Adrenal gland (tissue), 12 donors: ENCODE results near the gene UCP2. TPM values are rescaled to one million over a fixed set of nuclear protein-coding genes. Genes with fewer than 3 reads are reported as not detected.

Experiments used
- DNase-seq, 7 donors: peaks; one replicate each; pipeline ENCODE4 v3.0.0-alpha.2; 2019 to 2020
- H3K27ac ChIP-seq, 5 donors: fragments of 200-600 bp; sonication (generic) in 4 of 5; 1 replicate in 3 of 5; 2 replicates in 2 of 5; pipeline versions ENCODE4 v1.5.1 to v1.8.0; 2016 to 2020; ENCODE audit warnings: mild to moderate bottlenecking in 1 of 5
- H3K27me3 ChIP-seq: fragments of 200-600 bp; 2 replicates; pipeline ENCODE4 v1.8.0; 2021
- H3K36me3 ChIP-seq, 2 donors: fragments of 200-600 bp; replicated peaks in 1 of 2; 1 replicate in 1 of 2; 2 replicates in 1 of 2; pipeline versions ENCODE4 v1.5.1 to v1.8.0; 2018 to 2022
- H3K4me1 ChIP-seq, 2 donors: fragments of 200-600 bp; replicated peaks in 1 of 2; 1 replicate in 1 of 2; 2 replicates in 1 of 2; pipeline versions ENCODE4 v1.5.1 to v1.8.0; 2018 to 2021
- H3K4me3 ChIP-seq, 4 donors: fragments of 200-600 bp; sonication (generic) in 3 of 4; one replicate each; pipeline ENCODE4 v1.5.1; 2016 to 2018
- H3K9me3 ChIP-seq, 3 donors: fragments of 200-600 bp; sonication (generic) in 1 of 3; replicated peaks in 1 of 3; 1 replicate in 2 of 3; 2 replicates in 1 of 3; pipeline versions ENCODE4 v1.5.1 to v1.8.0; 2016 to 2021
- POLR2A ChIP-seq, 2 donors: fragments of 450-650 bp; IDR thresholded peaks; one replicate each; pipeline ENCODE4 v1.6.1; 2017; ENCODE audit warnings: antibody characterized with exemption in 2 of 2, mild to moderate bottlenecking in 2 of 2, moderate library complexity in 1 of 2
- WGBS, 4 donors: extraction: QIAGEN DNeasy Blood & Tissue Kit in 2 of 4; methylation state at CpG; one replicate each; pipeline versions ENCODE4 v1.1.5 to v1.1.7; 2013 to 2017; 5-methylcytosine and 5-hydroxymethylcytosine counted together
- intact Hi-C, 2 donors: fragments of 100-400 bp; cut with DNase I; formaldehyde crosslinking; loops; one replicate each; pipeline versions ENCODE4 v1.14.1 to v1.15.0; 2022 to 2023
- polyA plus RNA-seq, 3 donors: library from polyadenylated mRNA; stranded (reverse); fragments of 200-250 nt in 2 of 3; fragments of 350-450 nt in 1 of 3; fragmentation: Illumina TruSeq in 1 of 3; extraction: RNeasy Lipid Tissue Mini Kit (QIAGEN cat#74804) in 1 of 3; gene quantifications; one replicate each; pipeline ENCODE4 v1.2.3, GENCODE V29; 2013 to 2014
- total RNA-seq, 9 donors: library from RNA; depleted of rRNA in 4 of 9; stranded (reverse); fragments of >200 nt in 4 of 9; fragments of 120-200 nt in 1 of 9; fragmentation: NEBNext Ultra II Directional in 1 of 9; extraction: Animal tissue kit (Norgen Biotek cat#: 25700) in 1 of 9; gene quantifications; one replicate each; pipeline versions ENCODE4 v1.1.0 to v1.2.4, GENCODE V29; 2013 to 2023
- TF ChIP-seq, protein P1 (sequence below), 6 experiments: fragments of 450-650 bp in 4 of 6; fragments of 200-600 bp in 2 of 6; sonication (generic) in 1 of 6; IDR thresholded peaks; 1 replicate in 5 of 6; 2 replicates in 1 of 6; pipeline versions ENCODE4 v1.5.1 to v1.8.0; 2016 to 2021; ENCODE audit warnings: antibody characterized with exemption in 6 of 6, mild to moderate bottlenecking in 2 of 6, moderate library complexity in 1 of 6
- donor health status: healthy with polysubstance abuse.
- donor health status: Bipolar disorder and iron deficiency.
- donor health status: DM: yes; HTN: yes; CAD: no.
- donor health status: DM: no; HTN: no; CAD: no.
- donor health status: DM: no; HTN: no; CAD: no.
- donor health status: DM: yes; HTN: yes; CAD: no.

Gene UCP2
- total and polyA plus RNA-seq, 12 donors = 12.4 to 117 (median 40.9) TPM

DNA sequence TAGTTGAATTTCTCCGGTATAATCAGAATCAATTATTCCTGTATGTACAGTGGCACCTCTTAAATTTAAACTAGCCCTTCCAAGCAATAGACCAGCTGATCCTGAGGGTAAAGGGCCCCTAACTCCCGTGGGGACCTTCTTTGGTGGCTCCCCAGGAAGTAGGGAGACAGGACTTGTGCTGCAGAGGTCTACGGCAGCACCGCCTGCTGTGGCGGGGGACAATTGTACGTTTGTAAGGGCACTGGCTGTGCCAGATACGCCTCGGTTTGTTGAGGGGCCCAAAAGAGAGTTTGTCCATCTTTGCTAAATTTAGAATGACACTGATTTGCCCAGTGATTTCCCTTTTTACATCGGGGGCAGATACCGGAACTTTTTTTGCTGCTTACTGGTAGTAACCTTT is 37.7 kb downstream of the UCP2 start:
- no peaks in the 10 kb centered on the region for H3K4me1 ChIP-seq
- no peaks in the 10 kb centered on the region for H3K9me3 ChIP-seq
- no peak for DNase-seq
- 76 to 85% (median 79%) methylated on average over 10 of the region's 10 CpGs for WGBS, 4 donors
- H3K36me3 ChIP-seq = no peaks in the 10 kb centered on the region
- no peaks in the 10 kb centered on the region for H3K27me3 ChIP-seq
- H3K4me3 ChIP-seq = no peak overlapping the region
- intact Hi-C loops = no loop called here
- no peak overlapping the region for H3K27ac ChIP-seq
- TF ChIP-seq, protein P1, sequence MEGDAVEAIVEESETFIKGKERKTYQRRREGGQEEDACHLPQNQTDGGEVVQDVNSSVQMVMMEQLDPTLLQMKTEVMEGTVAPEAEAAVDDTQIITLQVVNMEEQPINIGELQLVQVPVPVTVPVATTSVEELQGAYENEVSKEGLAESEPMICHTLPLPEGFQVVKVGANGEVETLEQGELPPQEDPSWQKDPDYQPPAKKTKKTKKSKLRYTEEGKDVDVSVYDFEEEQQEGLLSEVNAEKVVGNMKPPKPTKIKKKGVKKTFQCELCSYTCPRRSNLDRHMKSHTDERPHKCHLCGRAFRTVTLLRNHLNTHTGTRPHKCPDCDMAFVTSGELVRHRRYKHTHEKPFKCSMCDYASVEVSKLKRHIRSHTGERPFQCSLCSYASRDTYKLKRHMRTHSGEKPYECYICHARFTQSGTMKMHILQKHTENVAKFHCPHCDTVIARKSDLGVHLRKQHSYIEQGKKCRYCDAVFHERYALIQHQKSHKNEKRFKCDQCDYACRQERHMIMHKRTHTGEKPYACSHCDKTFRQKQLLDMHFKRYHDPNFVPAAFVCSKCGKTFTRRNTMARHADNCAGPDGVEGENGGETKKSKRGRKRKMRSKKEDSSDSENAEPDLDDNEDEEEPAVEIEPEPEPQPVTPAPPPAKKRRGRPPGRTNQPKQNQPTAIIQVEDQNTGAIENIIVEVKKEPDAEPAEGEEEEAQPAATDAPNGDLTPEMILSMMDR (IDR thresholded peaks at IDR 0.05) = no peak

GRCh38 chr11:73944085-73944484 is 38.6 kb downstream of the UCP2 start:
- 74 to 82% (median 75%) methylated on average over 6 of the region's 6 CpGs for WGBS, 4 donors
- TF ChIP-seq, protein P1 (IDR thresholded peaks at IDR 0.05) = no peak
- TF ChIP-seq POLR2A (IDR thresholded peaks at IDR 0.05) = no peak
- Histone ChIP-seq H3K36me3 (no peaks in the 10 kb centered on the region), H3K9me3 (no peaks in the 10 kb centered on the region), H3K4me1 (no peaks in the 10 kb centered on the region), H3K27me3 (no peaks in the 10 kb centered on the region), H3K4me3 (no peak overlapping the region), H3K27ac (no peak overlapping the region)
- DNase-seq = no peak
- intact Hi-C loops = no loop called here

- Histone ChIP-seq H3K27me3 (no peaks in the 10 kb centered on the region), H3K4me3 (no peak overlapping the region), H3K4me1 (no peaks in the 10 kb centered on the region), H3K27ac (no peak overlapping the region), H3K9me3 (no peaks in the 10 kb centered on the region), H3K36me3 (no peaks in the 10 kb centered on the region)
- 76 to 91% (median 85%) methylated on average over 1 of the region's 1 CpG for WGBS, 4 donors
- no peak for DNase-seq
- TF ChIP-seq, protein P1 (IDR thresholded peaks at IDR 0.05) = no peak
- no peak for TF ChIP-seq POLR2A (IDR thresholded peaks at IDR 0.05)
- intact Hi-C loops = no loop called here
Observed at GRCh38 chr11:73942010-73942409, 40.6 kb downstream of the UCP2 start.

GRCh38 chr11:73940801-73941570 is 41.7 kb downstream of the UCP2 start:
- Histone ChIP-seq H3K4me1 (no peaks in the 10 kb centered on the region), H3K27me3 (no peaks in the 10 kb centered on the region), H3K36me3 (no peaks in the 10 kb centered on the region), H3K4me3 (no peak overlapping the region), H3K9me3 (no peaks in the 10 kb centered on the region), H3K27ac (no peak overlapping the region)
- TF ChIP-seq, protein P1 (IDR thresholded peaks at IDR 0.05) = no peak
- TF ChIP-seq POLR2A (IDR thresholded peaks at IDR 0.05) = no peak
- WGBS, 4 donors = 92 to 94% (median 93%) methylated on average over 9 of the region's 9 CpGs
- DNase-seq = no peak
- intact Hi-C loops = no loop called here
